Lung (tissue), 12 donors: ENCODE results near the gene FAXC. TPM values are rescaled to one million over a fixed set of nuclear protein-coding genes. Genes with fewer than 3 reads are reported as not detected.

Experiments
- ATAC-seq: fragments of 200-7000 bp; cut with Tn5 transposase; one replicate; pipeline ENCODE4 v1.9.1; 2020; ENCODE audit warnings: moderate number of reproducible peaks; ENCODE audit not compliant: insufficient read depth, low FRiP score
- DNase-seq, 3 donors: peaks; one replicate each; pipeline ENCODE4 v3.0.0-alpha.2; 2013 to 2017
- H3K27ac ChIP-seq, 2 donors: one replicate each; pipeline ENCODE4 v1.5.1; 2013; ENCODE audit warnings: mild to moderate bottlenecking in 2 of 2, moderate library complexity in 2 of 2, control low read depth in 1 of 2, inconsistent platforms in 1 of 2, low read depth in 1 of 2, low read length in 1 of 2
- H3K27me3 ChIP-seq, 3 donors: one replicate each; pipeline ENCODE4 v1.5.1; 2013; ENCODE audit warnings: low read length in 2 of 3; ENCODE audit not compliant: control insufficient read depth in 3 of 3, insufficient read depth in 3 of 3
- H3K36me3 ChIP-seq, 4 donors: one replicate each; pipeline ENCODE4 v1.5.1; 2013; ENCODE audit warnings: low read length in 4 of 4, mild to moderate bottlenecking in 1 of 4, moderate library complexity in 1 of 4; ENCODE audit not compliant: control insufficient read depth in 4 of 4, insufficient read depth in 4 of 4
- H3K4me1 ChIP-seq, 5 donors: one replicate each; pipeline ENCODE4 v1.5.1; 2013; ENCODE audit warnings: low read length in 5 of 5, mild to moderate bottlenecking in 2 of 5, moderate library complexity in 1 of 5; ENCODE audit not compliant: control insufficient read depth in 5 of 5, insufficient read depth in 5 of 5
- H3K4me3 ChIP-seq: one replicate; pipeline ENCODE4 v1.5.1; 2013; ENCODE audit warnings: mild to moderate bottlenecking, control low read depth, moderate library complexity
- H3K9ac ChIP-seq, 2 donors: one replicate each; pipeline ENCODE4 v1.5.1; 2013; ENCODE audit warnings: low read length in 2 of 2, control low read depth in 1 of 2; ENCODE audit not compliant: insufficient read depth in 1 of 2
- H3K9me3 ChIP-seq, 4 donors: one replicate each; pipeline ENCODE4 v1.5.1; 2013; ENCODE audit warnings: low read length in 3 of 4, mild to moderate bottlenecking in 1 of 4, moderate library complexity in 1 of 4; ENCODE audit not compliant: control insufficient read depth in 4 of 4, insufficient read depth in 3 of 4
- WGBS, 2 donors: extraction: QIAGEN DNeasy Blood & Tissue Kit; methylation state at CpG; one replicate each; pipeline ENCODE4 v1.1.7; 2013; 5-methylcytosine and 5-hydroxymethylcytosine counted together
- polyA plus RNA-seq, 2 donors: library from polyadenylated mRNA; stranded (reverse); fragments of 200-250 nt; gene quantifications; one replicate each; pipeline ENCODE4 v1.2.1, GENCODE V29; 2013
- total RNA-seq, 2 donors: library from RNA; depleted of rRNA in 1 of 2; stranded (reverse); fragments of >200 nt in 1 of 2; gene quantifications; one replicate each; pipeline ENCODE4 v1.2.1, GENCODE V29; 2014 to 2021
- TF ChIP-seq, protein P1 (sequence below): IDR thresholded peaks from 2 replicates; pipeline ENCODE4 v1.5.1; 2012; ENCODE audit warnings: mild to moderate bottlenecking; ENCODE audit errors: control extremely low read depth, extremely low read depth
- donor health status: control.
- donor health status: control.
- donor health status: Bipolar disorder and iron deficiency.
- donor health status: healthy.
- donor health status: DM: yes; HTN: yes; CAD: no.

The FAXC gene
- total and polyA plus RNA-seq, 4 donors, result 1.1 to 5.9 (median 4.0) TPM

DNA sequence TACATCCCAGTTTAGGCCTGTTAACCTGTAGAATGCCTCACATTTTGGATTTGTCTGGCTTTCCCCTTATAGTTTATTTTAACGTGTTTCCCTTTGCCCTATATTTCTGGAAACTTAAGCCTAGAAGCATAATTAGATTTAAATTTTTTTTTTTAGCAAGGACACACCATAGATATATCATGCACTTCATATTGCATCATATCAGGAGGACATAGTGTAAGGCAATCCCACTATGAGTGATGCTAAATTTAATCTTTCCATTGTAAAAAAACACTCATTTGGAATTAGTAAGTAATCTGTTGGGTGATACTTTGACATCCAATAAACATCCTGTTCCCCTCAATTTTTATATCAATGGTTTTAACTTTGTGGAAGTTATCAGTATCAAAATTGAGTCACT is 10.3 kb upstream of the FAXC start:
- TF ChIP-seq, protein P1, sequence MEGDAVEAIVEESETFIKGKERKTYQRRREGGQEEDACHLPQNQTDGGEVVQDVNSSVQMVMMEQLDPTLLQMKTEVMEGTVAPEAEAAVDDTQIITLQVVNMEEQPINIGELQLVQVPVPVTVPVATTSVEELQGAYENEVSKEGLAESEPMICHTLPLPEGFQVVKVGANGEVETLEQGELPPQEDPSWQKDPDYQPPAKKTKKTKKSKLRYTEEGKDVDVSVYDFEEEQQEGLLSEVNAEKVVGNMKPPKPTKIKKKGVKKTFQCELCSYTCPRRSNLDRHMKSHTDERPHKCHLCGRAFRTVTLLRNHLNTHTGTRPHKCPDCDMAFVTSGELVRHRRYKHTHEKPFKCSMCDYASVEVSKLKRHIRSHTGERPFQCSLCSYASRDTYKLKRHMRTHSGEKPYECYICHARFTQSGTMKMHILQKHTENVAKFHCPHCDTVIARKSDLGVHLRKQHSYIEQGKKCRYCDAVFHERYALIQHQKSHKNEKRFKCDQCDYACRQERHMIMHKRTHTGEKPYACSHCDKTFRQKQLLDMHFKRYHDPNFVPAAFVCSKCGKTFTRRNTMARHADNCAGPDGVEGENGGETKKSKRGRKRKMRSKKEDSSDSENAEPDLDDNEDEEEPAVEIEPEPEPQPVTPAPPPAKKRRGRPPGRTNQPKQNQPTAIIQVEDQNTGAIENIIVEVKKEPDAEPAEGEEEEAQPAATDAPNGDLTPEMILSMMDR, result no peak
- DNase-seq (no peak), ATAC-seq (no peak)
- no peaks in the 10 kb centered on the region for H3K4me1 ChIP-seq
- H3K36me3 ChIP-seq, result no peaks in the 10 kb centered on the region
- WGBS, 2 donors, result 62 to 70% methylated on average over 1 of the region's 1 CpG
- H3K4me3 ChIP-seq, result no peak overlapping the region
- no peak overlapping the region for H3K27ac ChIP-seq
- H3K9me3 ChIP-seq, result no peaks in the 10 kb centered on the region
- H3K9ac ChIP-seq, result no peak overlapping the region
- H3K27me3 ChIP-seq, result peaks cover 0 to 4% (median 0%) of the 10 kb centered on the region in 3 donors

GRCh38 chr6:99356641-99357040 is 7.2 kb upstream of the FAXC start:
- DNase-seq (no peak), ATAC-seq (no peak)
- peaks cover 0 to 8% (median 0%) of the 10 kb centered on the region in 3 donors for H3K27me3 ChIP-seq
- TF ChIP-seq, protein P1, result no peak
- H3K4me3 ChIP-seq, result no peak overlapping the region
- H3K36me3 ChIP-seq, result no peaks in the 10 kb centered on the region
- 79 to 88% methylated on average over 1 of the region's 1 CpG for whole genome bisulfite sequencing, 2 donors
- H3K9me3 ChIP-seq, result no peaks in the 10 kb centered on the region
- H3K9ac ChIP-seq, result no peak overlapping the region
- H3K4me1 ChIP-seq, result no peaks in the 10 kb centered on the region
- H3K27ac ChIP-seq, result no peak overlapping the region

DNA sequence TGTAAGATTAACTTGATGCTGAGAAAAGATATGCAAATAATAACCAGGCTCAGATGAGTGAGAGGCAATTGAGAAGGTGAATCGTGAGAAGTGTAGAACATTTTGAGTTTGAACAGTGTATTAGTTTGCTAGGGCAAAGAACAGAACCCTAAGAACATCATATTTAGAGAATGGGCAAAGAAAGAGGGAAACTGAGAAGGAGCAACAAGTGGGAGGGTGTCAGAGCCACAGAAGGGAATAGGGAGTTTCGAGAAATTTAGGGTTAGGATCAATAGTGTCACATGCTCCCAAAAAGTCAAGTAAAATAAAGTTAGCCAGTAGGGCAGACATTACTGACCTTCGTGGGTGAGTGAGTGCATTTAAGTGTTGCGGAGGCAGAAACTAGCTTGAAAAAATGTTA is 5.5 kb upstream of the FAXC start:
- H3K4me1 ChIP-seq, result peaks cover 0 to 5% (median 0%) of the 10 kb centered on the region in 5 donors
- no peak for ATAC-seq
- no peak overlapping the region for H3K4me3 ChIP-seq
- H3K9ac ChIP-seq, result no peak overlapping the region
- no peaks in the 10 kb centered on the region for H3K9me3 ChIP-seq
- no peak overlapping the region for H3K27ac ChIP-seq
- H3K36me3 ChIP-seq, result no peaks in the 10 kb centered on the region
- no peak for DNase-seq
- WGBS, 2 donors, result 75 to 76% methylated on average over 4 of the region's 4 CpGs
- peaks cover 0 to 8% (median 0%) of the 10 kb centered on the region in 3 donors for H3K27me3 ChIP-seq
- TF ChIP-seq, protein P1, result no peak

DNA sequence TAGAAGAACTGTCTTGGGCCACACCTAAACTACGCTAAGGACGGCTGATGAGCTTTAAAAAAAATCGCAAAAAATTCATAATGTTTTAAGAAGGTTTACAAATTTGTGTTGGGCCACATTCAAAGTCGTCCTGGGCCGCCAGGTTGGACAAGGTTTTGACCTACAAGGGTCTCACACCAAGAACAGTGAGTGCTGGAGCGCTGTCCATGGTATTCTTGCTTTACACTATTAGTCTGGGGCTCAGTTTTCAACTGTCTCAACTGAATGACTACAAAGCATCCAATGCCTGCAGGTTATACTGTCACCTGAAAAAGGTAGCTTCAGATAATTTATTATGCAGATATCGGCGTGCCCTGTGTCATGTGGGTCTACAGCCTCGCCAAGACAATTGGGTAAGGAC is 3.7 kb upstream of the FAXC start:
- DNase-seq (peak in 2 of 3 donors; percentile 9 to 44), ATAC-seq (no peak)
- Histone ChIP-seq H3K27ac (no peak overlapping the region), H3K9me3 (no peaks in the 10 kb centered on the region), H3K36me3 (no peaks in the 10 kb centered on the region), H3K9ac (no peak overlapping the region), H3K4me3 (no peak overlapping the region), H3K4me1 (peaks cover 0 to 16% (median 0%) of the 10 kb centered on the region in 5 donors), H3K27me3 (peaks cover 0 to 8% (median 3%) of the 10 kb centered on the region in 3 donors)
- TF ChIP-seq, protein P1, result no peak
- 75 to 78% methylated on average over 9 of the region's 9 CpGs for WGBS, 2 donors
